GM18519 (cell line): ENCODE data around the gene ERMP1.
"Not testable (repeated sequence)": the region's sequence is repeated elsewhere in the genome, so short reads cannot be mapped to it uniquely, and the experiment has no call there.

Source experiments
- ATAC-seq: cut with Tn5 transposase; IDR thresholded peaks from one replicate; pipeline ENCODE4 v1.9.1; 2021; ENCODE audit warnings: mild to moderate bottlenecking, moderate library complexity; ENCODE audit not compliant: unreplicated experiment, low FRiP score

ERMP1 gene

DNA sequence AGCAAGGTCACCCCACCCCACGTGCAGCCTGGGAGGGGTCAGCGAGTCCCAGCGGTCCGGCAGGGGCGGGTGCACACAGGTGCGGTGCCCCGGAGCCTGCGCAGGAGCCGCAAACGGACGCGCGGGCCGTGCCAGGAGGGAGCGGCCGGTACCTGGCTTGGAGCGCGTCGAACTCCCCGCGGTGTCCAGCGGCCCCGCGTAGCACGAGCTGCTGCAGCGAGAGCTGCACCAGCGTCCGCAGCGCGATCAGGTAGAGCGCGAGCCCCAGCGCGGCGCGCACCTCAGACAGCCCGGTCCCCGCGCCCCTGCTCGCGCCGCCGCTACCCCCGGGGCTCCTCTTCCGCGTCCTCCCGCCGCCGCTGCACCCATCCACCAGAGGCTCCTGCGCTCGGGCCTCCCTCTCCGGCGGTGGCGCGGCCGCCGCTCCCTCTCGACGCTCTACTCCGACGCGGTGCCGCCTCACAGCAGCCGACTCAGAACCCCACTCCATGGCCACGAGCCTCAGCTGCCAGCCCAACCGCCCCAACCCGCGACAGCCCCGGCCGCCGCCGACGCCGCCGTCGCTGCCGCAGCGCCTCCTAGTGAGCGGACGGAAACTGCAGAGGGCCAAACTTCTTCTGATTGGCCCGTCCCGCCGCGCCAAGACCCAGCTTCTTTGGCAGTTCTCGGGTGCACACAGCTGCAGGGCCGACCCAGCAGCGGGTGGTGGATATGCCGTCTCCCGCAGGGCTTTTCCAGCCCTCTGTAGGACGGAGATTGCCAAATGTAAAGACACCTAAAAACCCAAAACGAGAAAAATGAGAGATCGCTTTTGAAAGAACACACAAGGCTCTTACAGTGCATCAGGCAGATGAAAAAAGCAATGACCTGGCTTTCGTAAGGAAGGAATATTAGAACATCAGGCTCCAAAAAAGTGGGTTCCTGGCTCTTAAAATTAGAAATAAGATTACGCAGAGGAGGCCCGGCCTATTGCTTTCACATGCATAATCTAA lies at the start of gene ERMP1:
TSS of gene ERMP1 (minus strand) at position 580 of the 992 bp plus-strand sequence. CDS start at position 490, 90 bp downstream.
- peak; percentile 73 for ATAC-seq

- ATAC-seq = not testable (repeated sequence)
Measured at GRCh38 chr9:5882244-5883012, 49.5 kb upstream of the ERMP1 start.

DNA sequence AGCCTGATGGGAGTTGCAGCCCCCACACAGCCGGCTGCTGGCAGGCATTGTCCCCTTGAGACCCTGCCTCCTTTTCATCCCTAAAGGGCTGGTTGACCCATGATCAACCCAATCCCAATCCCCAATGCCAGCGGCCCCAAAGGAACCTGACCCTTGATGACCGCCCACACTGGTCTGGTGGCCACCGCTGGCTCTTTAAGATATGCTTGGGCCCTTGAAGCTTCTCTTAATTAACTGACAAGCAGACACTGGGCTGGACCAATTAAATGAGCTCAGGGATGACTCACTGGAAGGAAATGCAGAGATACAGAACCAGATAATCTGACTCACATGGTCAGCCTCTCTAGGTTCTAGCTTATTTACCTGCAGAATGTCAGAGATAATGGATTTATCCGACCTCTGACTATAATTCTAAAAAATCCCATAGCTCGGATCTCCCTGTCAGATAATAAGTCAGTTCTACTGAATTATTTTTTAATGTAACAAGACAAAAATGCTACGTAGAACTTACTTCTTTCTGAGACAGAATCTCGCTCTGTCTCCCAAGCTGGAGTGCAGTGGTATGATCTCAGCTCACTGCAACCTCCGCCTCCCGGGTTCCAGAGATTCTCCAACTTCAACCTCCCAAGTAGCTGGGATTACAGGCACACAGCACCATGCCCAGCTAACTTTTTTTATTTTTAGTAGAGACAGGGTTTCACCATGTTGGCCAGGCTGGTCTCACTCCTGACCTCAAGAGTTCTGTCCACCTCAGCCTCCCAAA lies 46.7 kb upstream of the ERMP1 start:
- ATAC-seq = no peak

- no peak for ATAC-seq
Measured at GRCh38 chr9:5876711-5877110, 43.8 kb upstream of the ERMP1 start.

DNA sequence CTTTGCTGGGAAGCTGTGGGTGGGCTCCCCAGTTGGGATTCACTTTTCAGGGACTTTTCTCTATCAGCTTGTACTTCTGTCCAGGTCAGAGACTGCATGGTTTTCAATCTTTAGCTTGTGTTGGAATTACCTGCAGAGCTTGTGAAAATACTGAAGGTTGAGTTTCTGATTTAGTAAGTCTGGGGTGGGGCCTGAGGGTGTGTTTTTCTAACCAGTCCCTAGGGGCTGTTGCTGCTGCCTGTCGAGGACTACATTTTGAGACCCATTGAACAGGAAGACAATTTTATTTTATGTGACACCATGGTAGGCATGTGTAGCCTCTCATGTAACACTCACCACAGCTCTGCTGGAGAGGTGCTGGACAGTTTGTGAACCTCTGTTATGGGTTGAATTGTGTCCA lies 43.1 kb upstream of the ERMP1 start:
- no peak for ATAC-seq

DNA sequence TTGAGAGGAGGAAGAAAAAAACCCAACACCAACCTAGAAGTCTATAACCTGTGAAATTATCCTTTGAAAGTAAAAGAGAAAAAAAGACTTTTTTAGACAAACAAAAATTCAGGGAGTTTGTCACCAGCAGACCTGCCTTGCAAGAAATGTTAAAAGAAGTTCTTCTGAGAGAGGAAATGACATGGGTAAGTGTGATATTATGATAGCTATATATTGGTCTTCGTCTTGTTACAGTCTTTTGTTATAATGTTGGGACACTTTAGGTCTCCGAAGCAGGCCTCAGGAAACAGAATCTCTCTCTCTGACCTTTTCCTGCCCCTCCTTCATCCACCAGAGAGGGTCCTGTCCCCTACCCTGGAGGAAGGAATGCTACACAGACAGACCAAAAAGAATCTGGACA lies 41.1 kb upstream of the ERMP1 start:
- ATAC-seq = no peak

DNA sequence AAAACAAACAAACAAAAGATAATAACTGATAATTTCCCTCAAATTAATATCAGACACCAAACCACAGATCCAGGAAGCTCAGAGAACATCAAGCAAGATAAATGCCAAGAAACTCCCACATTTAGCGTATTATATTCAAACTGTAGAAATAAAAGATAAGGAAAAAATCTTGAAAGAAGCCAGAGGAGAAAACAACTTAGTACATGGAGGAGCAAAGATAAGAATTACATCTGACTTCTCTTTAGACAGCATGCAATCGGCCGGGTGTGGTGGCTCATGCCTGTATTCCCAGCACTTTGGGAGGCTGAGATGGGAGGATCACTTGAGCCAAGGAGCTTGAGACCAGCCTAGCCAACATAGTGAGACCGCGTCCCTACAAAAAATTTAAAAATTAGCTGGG lies 40.5 kb upstream of the ERMP1 start:
- no peak for ATAC-seq

GRCh38 chr9:5872511-5872910 lies 39.6 kb upstream of the ERMP1 start:
- no peak for ATAC-seq

DNA sequence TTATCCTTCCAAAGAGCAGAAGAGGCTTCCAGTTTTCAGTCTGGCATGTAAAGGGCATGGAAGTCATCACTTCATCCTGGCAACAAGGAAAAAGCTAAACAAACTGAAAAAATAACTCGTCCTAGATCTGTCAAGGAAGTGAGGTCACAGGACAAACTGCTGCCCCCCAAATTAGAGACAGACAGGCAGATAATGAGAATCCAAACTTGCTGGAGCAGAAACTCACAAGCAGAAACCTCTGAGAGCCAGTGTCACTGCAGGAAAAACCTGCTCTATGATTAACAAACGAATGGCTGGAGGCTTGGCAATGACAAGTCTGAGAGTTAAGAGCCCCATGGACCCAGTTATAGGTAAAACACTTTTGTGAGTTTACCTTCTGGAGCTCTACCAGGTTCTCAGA lies 38.9 kb upstream of the ERMP1 start:
- ATAC-seq = no peak

DNA sequence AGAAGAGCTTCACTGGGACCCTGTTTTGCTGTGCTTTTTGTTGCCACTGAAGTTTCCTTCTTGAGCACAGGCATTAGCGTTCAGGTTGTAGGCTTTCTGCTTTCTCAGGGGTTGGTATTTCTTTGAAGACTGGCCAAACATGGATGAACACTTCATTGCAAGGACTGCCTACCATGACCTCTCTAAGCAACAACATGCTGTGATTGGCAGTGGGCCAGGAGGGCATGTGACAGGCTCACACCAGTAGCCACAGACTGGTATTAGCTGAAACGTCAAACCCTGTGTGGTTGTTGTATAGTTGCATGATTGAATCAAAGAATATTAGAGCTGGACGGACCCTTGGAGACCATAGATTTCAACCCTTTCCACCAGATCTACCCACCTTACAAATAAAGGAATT lies 37.8 kb upstream of the ERMP1 start:
- ATAC-seq = no peak

GRCh38 chr9:5870020-5870339 lies 37.1 kb upstream of the ERMP1 start:
- no peak for ATAC-seq

DNA sequence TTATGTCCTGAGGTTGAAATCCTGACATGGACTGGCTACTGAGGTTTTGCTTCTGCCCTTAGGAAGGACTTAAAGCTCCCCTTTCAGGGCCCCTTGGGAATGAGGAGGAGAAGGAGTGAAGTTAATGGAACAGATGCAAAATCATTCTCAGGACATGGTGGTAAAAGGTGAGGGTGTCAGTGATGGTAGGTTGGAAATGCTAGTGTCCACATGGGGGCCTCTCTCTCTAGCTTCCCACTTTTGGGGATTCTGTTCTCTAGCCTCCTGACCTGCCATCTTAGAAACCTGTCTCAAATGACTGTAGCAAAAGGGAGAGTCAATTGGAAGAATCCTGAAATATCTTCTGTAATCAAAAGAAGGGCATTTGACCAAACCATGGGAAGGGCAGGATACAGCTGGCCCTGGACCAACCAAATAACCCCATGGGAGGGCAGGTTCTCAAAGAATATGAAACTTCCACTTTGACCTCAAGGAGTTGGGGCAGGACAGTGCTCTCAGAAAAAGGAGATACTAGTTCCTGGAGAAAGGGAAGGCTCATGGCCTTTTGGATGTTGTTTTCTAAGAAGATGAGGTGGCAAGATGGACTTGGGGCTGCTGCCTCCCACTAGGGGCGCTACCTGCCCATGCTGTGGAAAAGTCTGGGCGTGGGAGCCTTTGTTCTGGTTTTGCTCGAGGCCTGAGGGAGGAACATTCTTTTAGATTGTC lies 36.5 kb upstream of the ERMP1 start:
- ATAC-seq = no peak

GRCh38 chr9:5868235-5868634 lies 35.3 kb upstream of the ERMP1 start:
- no peak for ATAC-seq

DNA sequence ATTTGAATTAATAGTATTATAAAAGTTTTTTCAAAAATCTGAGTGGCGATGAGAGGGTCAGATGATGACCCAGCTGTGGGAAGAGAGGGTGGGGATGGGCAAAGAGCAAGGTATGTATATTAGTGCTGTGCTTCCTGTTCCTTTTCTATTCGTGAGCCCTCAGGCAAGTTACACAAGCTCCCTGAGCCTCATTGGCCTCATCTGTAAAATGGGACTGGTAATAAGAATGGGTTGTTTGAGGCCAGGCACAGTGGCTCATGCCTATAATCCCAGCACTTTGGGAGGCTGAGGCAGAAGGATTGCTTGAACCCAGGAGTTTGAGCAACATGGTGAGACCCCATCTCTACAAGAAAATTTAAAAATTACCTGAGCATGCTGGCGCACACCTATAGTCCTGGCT lies 33.8 kb upstream of the ERMP1 start:
- no peak for ATAC-seq

GRCh38 chr9:5866272-5866671 lies 33.4 kb upstream of the ERMP1 start:
- no peak for ATAC-seq

GRCh38 chr9:5864446-5864845 lies 31.5 kb upstream of the ERMP1 start:
- no peak for ATAC-seq

DNA sequence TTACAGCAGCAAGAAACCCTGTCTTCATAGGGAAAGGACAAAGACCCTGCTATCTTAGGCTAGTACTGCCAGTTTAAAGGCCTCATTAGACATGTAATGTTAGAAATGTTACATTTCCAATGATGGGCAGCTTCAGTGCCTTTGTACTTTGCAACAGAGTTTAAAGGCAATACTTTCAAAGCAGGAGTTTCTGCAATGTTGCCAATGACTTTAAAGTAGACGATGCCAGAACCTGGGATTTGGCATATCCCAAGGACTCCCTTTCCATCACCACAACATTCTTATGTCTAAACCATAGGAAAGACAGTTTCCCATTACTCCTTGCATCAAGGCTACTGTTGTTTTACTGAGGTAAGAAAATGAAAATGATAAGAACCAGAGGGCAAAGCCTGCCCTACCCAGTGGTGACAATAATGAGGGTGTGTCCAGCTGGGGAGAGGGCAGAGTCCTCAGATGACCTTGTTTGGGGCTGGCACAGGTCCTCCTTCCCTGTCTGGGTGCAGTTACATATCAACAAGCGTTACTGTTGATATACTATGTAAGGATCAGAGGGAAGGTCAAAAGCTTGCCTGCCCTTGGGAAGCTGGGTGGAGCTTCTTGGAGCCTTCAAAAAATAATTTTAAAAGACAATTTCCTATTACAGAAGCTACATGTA lies 30.3 kb upstream of the ERMP1 start:
- no peak for ATAC-seq

DNA sequence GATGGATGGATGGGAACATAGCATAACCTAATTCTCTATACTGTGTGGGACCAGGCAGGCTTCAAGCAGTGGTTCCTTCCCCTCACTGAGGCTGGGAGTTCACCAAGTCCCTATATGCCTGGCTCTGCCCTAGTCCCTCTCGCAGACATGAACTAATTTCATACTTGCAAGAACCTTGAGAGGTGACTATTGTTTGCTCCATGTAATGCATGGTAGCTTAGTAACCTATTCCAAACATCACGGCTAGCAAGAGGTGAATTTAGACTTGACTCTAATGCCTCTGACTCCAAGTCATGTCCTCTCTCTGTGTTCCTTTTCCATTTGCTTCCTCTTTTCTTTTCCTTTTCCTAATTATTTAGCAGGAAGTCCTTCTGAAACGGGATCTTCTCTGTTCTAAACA lies 25.9 kb upstream of the ERMP1 start:
- no peak for ATAC-seq

DNA sequence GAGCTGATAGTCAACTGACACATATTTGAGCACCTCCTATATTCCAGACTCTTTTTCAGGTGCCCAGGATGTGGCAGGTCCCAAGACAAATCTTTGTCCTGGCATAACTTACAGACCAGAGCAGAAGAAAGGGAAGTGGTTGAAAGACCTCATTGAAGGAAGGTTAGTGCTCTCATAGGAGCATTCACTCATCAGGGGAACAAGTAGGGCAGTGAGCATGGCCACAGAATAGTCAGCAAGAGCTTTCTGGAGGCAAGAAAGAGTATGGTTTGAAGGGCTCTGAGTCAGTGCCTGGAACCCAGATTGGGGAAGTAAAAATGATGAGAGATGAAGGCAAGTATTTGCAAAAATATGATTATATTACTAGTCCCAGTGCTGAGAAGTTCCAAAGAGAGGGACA lies 25.0 kb upstream of the ERMP1 start:
- ATAC-seq = no peak
